GM03348 (cell line): ENCODE measurements around the gene GUCY2D.
A peak's percentile ranks its signal among the peaks of the same experiment; 100 is the strongest.
"Not testable (repeated sequence)": the region's sequence is repeated elsewhere in the genome, so short reads cannot be mapped to it uniquely, and the experiment has no call there.

ENCODE experiments used
- DNase-seq: peaks from one replicate; pipeline ENCODE4 v3.0.0; 2012; ENCODE audit warnings: low spot score

GUCY2D gene

GRCh38 chr17:8018436-8018835 is 16.0 kb downstream of the GUCY2D start:
- DNase-seq: no peak

- DNase-seq: no peak
Observed at GRCh38 chr17:8019166-8019565, 16.8 kb downstream of the GUCY2D start.

GRCh38 chr17:8019665-8020650 is 17.5 kb downstream of the GUCY2D start:
- DNase-seq: no peak

GRCh38 chr17:8020776-8021564 is 18.6 kb downstream of the GUCY2D start:
- no peak for DNase-seq

GRCh38 chr17:8021565-8022359 is 19.3 kb downstream of the GUCY2D start:
- DNase-seq: no peak

- no peak for DNase-seq
Observed at GRCh38 chr17:8022360-8023003, 20.1 kb downstream of the GUCY2D start.

GRCh38 chr17:8024161-8024560 is 21.7 kb downstream of the GUCY2D start:
- DNase-seq: not testable (repeated sequence)

- DNase-seq: no peak
Observed at GRCh38 chr17:8025176-8025911, 22.9 kb downstream of the GUCY2D start.

- DNase-seq: peak; percentile 32
Observed at GRCh38 chr17:8029121-8029520, 26.7 kb downstream of the GUCY2D start.

- DNase-seq: no peak
Observed at GRCh38 chr17:8031261-8031661, 28.8 kb downstream of the GUCY2D start.

GRCh38 chr17:8031950-8032349 is 29.5 kb downstream of the GUCY2D start:
- DNase-seq: no peak

GRCh38 chr17:8032442-8032841 is 30.0 kb downstream of the GUCY2D start:
- DNase-seq: no peak

GRCh38 chr17:8038954-8039610 is 36.7 kb downstream of the GUCY2D start, which contains the start of gene ALOX15B:
TSS of gene ALOX15B (plus strand) at chr17:8039059. CDS start at chr17:8039156, 97 bp downstream.
- DNase-seq: no peak

GRCh38 chr17:8039611-8040168 is 37.3 kb downstream of the GUCY2D start:
- DNase-seq: no peak

- peak; percentile 69 for DNase-seq
Observed at GRCh38 chr17:8041249-8041928, 39.0 kb downstream of the GUCY2D start.

- no peak for DNase-seq
Observed at GRCh38 chr17:8041979-8042378, 39.6 kb downstream of the GUCY2D start.

GRCh38 chr17:8044819-8045810 is 42.7 kb downstream of the GUCY2D start:
- no peak for DNase-seq
